GM19023 (cell line): ENCODE results near the gene CCNK.

Experiments used
- ATAC-seq: cut with Tn5 transposase; IDR thresholded peaks from one replicate; pipeline ENCODE4 v1.9.1; 2021; ENCODE audit warnings: mild to moderate bottlenecking, moderate library complexity; ENCODE audit not compliant: unreplicated experiment

CCNK gene

GRCh38 chr14:99480917-99481744 is at the start of gene CCNK:
CCNK (plus strand) TSS chr14:99481409; CDS start chr14:99492678, 11,269 bp downstream.
- peak; percentile 86 for ATAC-seq

GRCh38 chr14:99431986-99432385 is 49.2 kb upstream of the CCNK start:
- ATAC-seq, result no peak

GRCh38 chr14:99432485-99432884 is 48.7 kb upstream of the CCNK start:
- ATAC-seq, result no peak

DNA sequence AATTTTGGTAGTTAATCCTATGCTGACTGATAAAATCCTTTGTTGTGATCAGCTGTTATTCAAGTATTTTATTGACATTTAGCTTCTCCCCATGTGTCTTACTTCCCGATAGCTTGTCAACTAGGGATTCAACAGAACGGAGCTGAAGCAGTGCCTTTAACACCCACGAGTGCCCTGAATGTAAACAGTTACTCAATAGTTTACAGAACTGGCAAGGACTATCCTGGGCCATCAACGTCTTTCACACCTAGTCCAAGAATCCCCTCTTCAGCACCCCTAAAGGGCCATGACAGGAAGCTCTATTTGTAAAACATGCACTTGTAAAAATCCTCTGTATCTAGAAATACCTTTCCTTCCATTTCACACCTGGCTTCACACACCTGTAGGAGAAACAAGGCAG is 45.9 kb upstream of the CCNK start:
- no peak for ATAC-seq

DNA sequence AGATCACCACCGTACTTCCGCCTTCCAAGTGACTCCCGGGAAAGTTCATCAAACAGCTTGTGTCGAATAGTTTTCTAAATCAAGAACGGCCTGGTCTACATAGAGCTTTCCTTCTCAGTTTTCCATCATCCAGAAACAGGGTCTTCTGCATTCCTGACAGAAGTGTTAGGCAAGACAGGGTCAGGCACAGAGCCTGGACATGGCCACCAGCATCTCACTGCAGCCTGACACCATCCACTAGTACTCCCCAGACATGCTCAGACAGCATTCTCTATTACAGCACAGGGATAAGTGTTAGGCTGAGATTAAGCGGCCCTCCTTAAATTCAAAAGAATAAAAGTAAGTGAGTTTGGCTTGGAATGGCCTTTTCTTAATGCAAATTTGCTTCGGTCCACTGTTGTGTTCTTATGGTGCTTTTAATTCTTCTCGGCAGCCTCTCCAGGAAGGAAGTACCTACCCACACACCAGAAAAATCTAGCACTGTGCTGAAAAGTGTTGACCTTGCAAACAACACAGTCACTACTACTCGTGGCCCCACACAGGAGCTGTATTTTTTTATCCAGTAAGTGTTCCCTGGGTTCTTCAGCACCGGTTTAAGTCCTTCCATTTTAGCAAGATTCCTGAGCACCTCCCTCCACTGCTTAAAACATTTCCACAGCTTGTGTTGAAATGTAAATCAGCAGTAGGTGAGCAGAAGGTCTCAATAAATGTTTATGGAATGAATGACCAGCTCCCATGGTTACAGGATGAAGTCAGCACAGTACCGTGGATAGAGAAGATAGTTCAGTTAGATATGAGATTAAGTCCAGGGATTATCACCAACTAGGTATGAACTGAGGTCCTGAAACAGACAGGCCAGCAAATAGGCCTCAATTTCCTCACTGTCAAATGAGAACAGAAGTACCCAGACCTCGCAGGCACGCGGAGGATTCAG is 44.7 kb upstream of the CCNK start:
- ATAC-seq, result no peak

- ATAC-seq, result no peak
Measured at GRCh38 chr14:99437706-99438105, 43.5 kb upstream of the CCNK start.

- no peak for ATAC-seq
Measured at GRCh38 chr14:99440278-99440677, 40.9 kb upstream of the CCNK start.

DNA sequence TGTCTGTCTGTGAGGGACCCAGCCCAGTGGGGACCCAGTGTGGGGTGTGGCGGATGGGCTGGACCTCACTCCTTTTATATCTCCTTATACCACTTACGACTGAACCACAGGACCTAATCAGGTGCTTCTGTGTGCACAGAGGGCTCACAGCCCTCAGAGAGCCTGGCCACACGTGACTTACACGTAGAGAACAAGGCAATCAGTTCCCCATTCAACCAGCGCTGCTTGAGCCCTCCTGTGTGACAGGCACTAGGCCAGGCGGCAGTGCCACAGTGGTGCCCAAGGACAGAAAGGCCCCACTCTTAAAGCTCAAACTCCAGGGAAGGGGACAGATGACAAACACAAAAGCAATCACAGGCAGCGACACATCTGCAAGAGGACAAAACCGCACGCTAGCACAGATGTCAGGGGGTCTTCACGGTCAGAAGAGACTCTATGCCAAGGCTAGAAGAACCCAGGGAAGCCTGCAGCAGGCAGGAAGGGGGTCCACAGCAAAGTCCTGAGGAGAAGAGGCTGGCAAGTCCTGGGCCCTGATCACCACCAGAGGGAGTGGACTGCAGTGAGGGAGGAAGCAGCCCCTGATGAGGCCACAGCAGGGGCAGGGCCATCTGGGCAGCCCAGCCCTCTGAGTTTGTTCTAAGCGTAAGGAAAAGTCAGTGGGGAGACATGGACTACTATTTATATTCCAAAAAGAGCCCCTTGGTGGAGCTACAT is 39.9 kb upstream of the CCNK start:
- no peak for ATAC-seq

DNA sequence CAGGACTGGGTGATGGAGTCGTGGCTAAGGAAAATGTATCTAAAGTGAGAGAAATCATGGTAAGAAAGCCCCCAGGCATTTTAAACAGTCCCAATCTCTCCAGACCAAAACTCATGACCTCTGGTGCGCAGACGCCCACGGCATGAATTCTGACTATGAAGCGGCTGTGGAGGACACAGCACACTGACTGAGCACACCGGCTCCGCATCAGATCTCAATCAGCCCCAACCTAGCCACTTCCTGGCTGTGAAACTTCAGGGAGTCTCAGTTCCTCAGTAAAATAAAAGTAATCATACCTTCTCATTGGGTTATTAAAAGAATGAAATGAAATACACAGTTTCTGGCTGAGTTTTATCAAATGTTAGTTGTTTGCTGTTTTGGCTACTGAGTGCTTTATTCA is 39.3 kb upstream of the CCNK start:
- no peak for ATAC-seq

GRCh38 chr14:99445931-99446330 is 35.3 kb upstream of the CCNK start:
- no peak for ATAC-seq

DNA sequence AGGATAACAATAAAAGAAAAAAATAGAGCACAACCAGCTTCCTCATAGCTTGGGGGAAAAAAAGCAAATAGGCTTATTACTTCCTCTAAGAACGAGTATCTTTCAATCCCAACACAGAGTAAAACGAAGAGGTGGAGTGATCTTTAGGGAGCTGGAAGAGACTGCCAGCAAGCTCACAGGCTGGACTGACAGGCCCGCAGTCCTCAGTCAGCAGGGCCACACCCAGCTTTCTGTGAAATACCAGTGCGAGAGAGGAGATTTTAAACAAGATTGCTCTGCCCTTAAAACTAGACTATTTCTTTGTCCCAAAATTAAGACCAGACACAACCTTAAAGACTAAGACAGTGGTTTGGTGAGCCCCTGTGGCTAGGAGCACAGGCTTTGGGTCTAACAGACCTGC is 33.5 kb upstream of the CCNK start:
- no peak for ATAC-seq

DNA sequence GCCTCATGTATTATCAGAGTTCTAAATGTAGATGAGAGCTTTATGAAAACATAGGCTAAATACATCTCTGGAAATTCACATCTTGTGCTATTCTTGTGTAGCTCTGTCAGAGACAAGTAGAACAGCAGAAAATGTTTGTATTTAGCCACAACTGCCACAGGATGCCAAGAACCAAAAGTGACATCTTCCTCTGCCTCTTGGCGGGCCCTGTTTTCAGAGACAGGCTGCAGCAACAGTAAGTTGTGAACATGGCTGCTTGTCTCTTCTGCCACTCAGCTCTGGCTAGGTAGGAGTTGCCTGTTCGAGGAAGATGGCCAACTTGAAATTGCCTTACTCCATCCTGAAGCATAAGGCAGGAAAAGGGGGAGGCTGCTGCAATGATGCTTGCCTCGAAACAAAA is 30.9 kb upstream of the CCNK start:
- no peak for ATAC-seq

DNA sequence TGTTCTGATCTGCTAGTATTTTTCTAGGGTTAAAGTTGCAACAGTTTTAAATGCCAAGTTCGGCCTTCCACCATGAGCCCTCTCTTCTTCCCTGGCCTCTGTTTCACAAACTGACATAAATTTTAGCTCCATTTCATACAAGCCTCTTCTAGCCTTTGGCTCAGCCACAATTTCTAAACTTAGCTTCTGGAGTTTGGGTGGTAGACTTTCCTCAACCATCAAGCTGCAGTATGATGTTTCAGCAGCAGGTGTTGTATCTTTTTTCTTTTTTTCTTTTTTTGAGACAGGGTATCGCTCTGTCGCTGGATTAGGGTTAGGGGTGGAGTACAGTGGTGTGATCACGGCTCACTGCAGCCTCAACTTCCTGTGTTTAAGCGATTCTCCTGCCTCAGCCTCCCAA is 30.0 kb upstream of the CCNK start:
- ATAC-seq, result no peak

- ATAC-seq, result no peak
Measured at GRCh38 chr14:99452968-99453367, 28.2 kb upstream of the CCNK start.

- ATAC-seq, result no peak
Measured at GRCh38 chr14:99454246-99454645, 27.0 kb upstream of the CCNK start.

DNA sequence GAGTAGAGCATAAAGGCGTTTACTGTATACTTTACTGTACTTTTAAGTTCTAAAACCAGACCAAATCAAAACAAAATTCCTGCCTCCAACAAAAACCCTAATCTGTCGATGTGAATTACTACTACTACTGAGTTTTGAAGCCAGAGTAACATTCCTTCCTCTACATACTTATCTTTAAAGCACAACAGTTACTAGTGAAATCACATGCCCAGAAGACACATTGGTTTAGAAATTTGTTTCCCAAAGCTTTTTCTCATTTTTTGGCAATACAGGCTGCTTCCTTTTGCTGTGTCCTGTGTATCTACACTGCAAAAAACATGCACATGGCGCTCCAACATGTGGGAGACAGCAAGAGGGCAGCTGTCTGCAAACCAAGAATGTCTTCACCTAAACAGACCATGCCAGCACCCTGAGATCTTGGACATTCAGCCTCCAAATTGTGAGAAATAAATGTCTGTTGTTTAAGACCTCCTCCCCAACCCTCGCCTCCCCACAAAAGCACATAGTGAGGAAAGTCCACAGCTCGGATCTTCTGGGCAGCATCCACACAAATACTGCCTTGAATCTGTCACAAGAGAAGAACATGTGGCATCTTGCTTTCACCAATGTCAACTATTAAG is 21.6 kb upstream of the CCNK start:
- ATAC-seq, result no peak

DNA sequence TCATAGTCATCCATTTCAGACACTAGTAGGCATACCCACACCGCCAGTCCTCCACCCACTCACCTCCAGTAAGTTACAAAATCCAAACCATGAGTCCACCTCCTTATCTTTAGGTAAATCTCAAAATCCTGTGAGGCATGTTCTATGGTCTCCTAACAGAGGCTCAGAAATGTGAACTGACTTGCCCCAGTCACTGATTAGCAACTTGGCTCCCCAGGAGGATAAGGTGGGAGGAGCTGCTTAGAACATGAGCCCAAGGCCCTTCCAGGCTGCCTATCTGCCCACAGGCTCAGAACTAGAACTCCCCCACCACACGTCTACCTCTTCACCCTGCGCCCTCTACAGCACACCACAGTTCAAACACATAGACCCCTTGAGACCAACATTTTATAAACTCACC is 20.4 kb upstream of the CCNK start:
- ATAC-seq, result no peak

- ATAC-seq, result no peak
Measured at GRCh38 chr14:99461411-99462085, 19.7 kb upstream of the CCNK start.

GRCh38 chr14:99462210-99462609 is 19.0 kb upstream of the CCNK start:
- no peak for ATAC-seq

- ATAC-seq, result no peak
Measured at GRCh38 chr14:99463974-99464373, 17.2 kb upstream of the CCNK start.
